ENCODE results near the gene FAM13C.

- TF ChIP-seq, protein P1, sequence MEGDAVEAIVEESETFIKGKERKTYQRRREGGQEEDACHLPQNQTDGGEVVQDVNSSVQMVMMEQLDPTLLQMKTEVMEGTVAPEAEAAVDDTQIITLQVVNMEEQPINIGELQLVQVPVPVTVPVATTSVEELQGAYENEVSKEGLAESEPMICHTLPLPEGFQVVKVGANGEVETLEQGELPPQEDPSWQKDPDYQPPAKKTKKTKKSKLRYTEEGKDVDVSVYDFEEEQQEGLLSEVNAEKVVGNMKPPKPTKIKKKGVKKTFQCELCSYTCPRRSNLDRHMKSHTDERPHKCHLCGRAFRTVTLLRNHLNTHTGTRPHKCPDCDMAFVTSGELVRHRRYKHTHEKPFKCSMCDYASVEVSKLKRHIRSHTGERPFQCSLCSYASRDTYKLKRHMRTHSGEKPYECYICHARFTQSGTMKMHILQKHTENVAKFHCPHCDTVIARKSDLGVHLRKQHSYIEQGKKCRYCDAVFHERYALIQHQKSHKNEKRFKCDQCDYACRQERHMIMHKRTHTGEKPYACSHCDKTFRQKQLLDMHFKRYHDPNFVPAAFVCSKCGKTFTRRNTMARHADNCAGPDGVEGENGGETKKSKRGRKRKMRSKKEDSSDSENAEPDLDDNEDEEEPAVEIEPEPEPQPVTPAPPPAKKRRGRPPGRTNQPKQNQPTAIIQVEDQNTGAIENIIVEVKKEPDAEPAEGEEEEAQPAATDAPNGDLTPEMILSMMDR (IDR thresholded peaks at IDR 0.05) = no peak
- no peak for TF ChIP-seq POLR2A (IDR thresholded peaks at IDR 0.05)
These were observed 37.9 kb upstream of the FAM13C start for GRCh38 chr10:59400214-59400613.
